Sigmoid colon (tissue), 7 donors: Measurements from ENCODE around the gene SSBP3. TPM values are rescaled to one million over a fixed set of nuclear protein-coding genes. Genes with fewer than 3 reads are reported as not detected.

ENCODE experiments used
- DNase-seq: peaks from one replicate; pipeline ENCODE4 v3.0.0-alpha.2; 2019
- H3K27ac ChIP-seq, 4 donors: fragments of 200-600 bp; sonication (generic); one replicate each; pipeline ENCODE4 v1.5.1; 2016 to 2019; ENCODE audit warnings: mild to moderate bottlenecking in 1 of 4
- H3K27me3 ChIP-seq, 3 donors: fragments of 200-600 bp; sonication (generic); one replicate each; pipeline ENCODE4 v1.5.1; 2019; ENCODE audit warnings: mild to moderate bottlenecking in 1 of 3
- H3K36me3 ChIP-seq, 4 donors: fragments of 200-600 bp; sonication (generic); one replicate each; pipeline ENCODE4 v1.5.1; 2016 to 2019
- H3K4me1 ChIP-seq, 4 donors: fragments of 200-600 bp; sonication (generic); one replicate each; pipeline ENCODE4 v1.5.1; 2017 to 2019
- H3K4me3 ChIP-seq, 4 donors: fragments of 200-600 bp; sonication (generic); one replicate each; pipeline ENCODE4 v1.5.1; 2017 to 2019; ENCODE audit warnings: mild to moderate bottlenecking in 2 of 4, moderate library complexity in 1 of 4
- H3K9me3 ChIP-seq, 4 donors: fragments of 200-600 bp in 3 of 4; sonication (generic) in 3 of 4; one replicate each; pipeline versions ENCODE4 v1.5.1 to v1.6.1; 2013 to 2019
- CTCF ChIP-seq, 4 experiments: fragments of 450-650 bp in 3 of 4; fragments of 200-600 bp in 1 of 4; IDR thresholded peaks; one replicate each; pipeline ENCODE4 v1.5.1; 2016 to 2019; ENCODE audit warnings: antibody characterized with exemption in 4 of 4, mild to moderate bottlenecking in 3 of 4, moderate library complexity in 2 of 4
- EP300 ChIP-seq, 4 donors: sonication (generic); formaldehyde crosslinking; IDR thresholded peaks; one replicate each; pipeline ENCODE4 v1.6.1; 2017; ENCODE audit warnings: antibody characterized with exemption in 4 of 4
- POLR2A ChIP-seq, 2 donors: fragments of 450-650 bp; IDR thresholded peaks; one replicate each; pipeline ENCODE4 v1.6.1; 2016; ENCODE audit warnings: antibody characterized with exemption in 2 of 2, mild to moderate bottlenecking in 2 of 2, moderate library complexity in 2 of 2
- POLR2AphosphoS5 ChIP-seq, 4 donors: sonication (generic); formaldehyde crosslinking; IDR thresholded peaks; one replicate each; pipeline ENCODE4 v1.6.1; 2017; ENCODE audit warnings: antibody characterized with exemption in 4 of 4
- WGBS, 2 donors: extraction: QIAGEN DNeasy Blood & Tissue Kit; methylation state at CpG; one replicate each; pipeline ENCODE4 v1.1.7; 2013; 5-methylcytosine and 5-hydroxymethylcytosine counted together
- intact Hi-C: fragments of 100-400 bp; cut with DNase I; formaldehyde crosslinking; loops from one replicate; pipeline ENCODE4 v1.15.1; 2023
- polyA plus RNA-seq, 3 donors: library from polyadenylated mRNA; stranded (reverse); fragments of 200-250 nt; gene quantifications; one replicate each; pipeline ENCODE4 v1.2.3, GENCODE V29; 2013
- total RNA-seq, 4 donors: library from RNA; depleted of rRNA; stranded (reverse); fragments of >200 nt; gene quantifications; one replicate each; pipeline ENCODE4 v1.1.0, GENCODE V29; 2016
- donor health status: healthy with polysubstance abuse.
- donor health status: Bipolar disorder and iron deficiency.
- donor health status: healthy.

The SSBP3 gene
- total and polyA plus RNA-seq, 7 donors, result 27.4 to 62.5 (median 38.5) TPM

- Histone ChIP-seq H3K4me3 (peak overlapping the region in 3 of 4 donors; percentile 5 to 22 (median 5)), H3K36me3 (no peaks in the 10 kb centered on the region), H3K27ac (peak overlapping the region; percentile 88 to 95 (median 92)), H3K27me3 (no peaks in the 10 kb centered on the region), H3K4me1 (peaks cover 0 to 85% (median 84%) of the 10 kb centered on the region in 4 donors), H3K9me3 (no peaks in the 10 kb centered on the region)
- TF ChIP-seq POLR2A (IDR thresholded peaks at IDR 0.05) (no peak), EP300 (IDR thresholded peaks at IDR 0.05) (peak in 1 of 4 donors; percentile 78), POLR2AphosphoS5 (IDR thresholded peaks at IDR 0.05) (peak; percentile 83 to 91 (median 84)), CTCF (IDR thresholded peaks at IDR 0.05) (peak in 3 of 4 experiments; percentile 20 to 72 (median 62))
- WGBS, 2 donors, result 73 to 82% methylated on average over 22 of the region's 22 CpGs
- intact Hi-C loops, result loop anchor here (1.0 to 5.0 kb wide), 7 partner anchors 64 to 274 kb away; partner anchors contain the start of genes ACOT11, CYB5RL, MRPL37 and SSBP3
- DNase-seq, result peak; percentile 96
Observed at GRCh38 chr1:54273092-54273794, 133.0 kb downstream of the SSBP3 start.

GRCh38 chr1:54272772-54273091 lies 133.5 kb downstream of the SSBP3 start:
- Histone ChIP-seq H3K27ac (peak overlapping the region; percentile 88 to 95 (median 92)), H3K4me3 (peak overlapping the region in 1 of 4 donors; percentile 22), H3K27me3 (no peaks in the 10 kb centered on the region), H3K9me3 (no peaks in the 10 kb centered on the region), H3K4me1 (peaks cover 0 to 85% (median 83%) of the 10 kb centered on the region in 4 donors), H3K36me3 (no peaks in the 10 kb centered on the region)
- 77 to 86% methylated on average over 4 of the region's 4 CpGs for WGBS, 2 donors
- TF ChIP-seq EP300 (IDR thresholded peaks at IDR 0.05), result no peak
- DNase-seq, result no peak
- intact Hi-C loops, result loop anchor here (1.0 to 5.0 kb wide), 7 partner anchors 65 to 275 kb away; partner anchors contain the start of genes ACOT11, CYB5RL, MRPL37 and SSBP3

- TF ChIP-seq CTCF (IDR thresholded peaks at IDR 0.05), result no peak
- TF ChIP-seq EP300 (IDR thresholded peaks at IDR 0.05), result no peak
- no peak for TF ChIP-seq POLR2AphosphoS5 (IDR thresholded peaks at IDR 0.05)
- TF ChIP-seq POLR2A (IDR thresholded peaks at IDR 0.05), result no peak
- 85% methylated on average over 2 of the region's 2 CpGs for WGBS, 2 donors
- Histone ChIP-seq H3K4me3 (no peak overlapping the region), H3K9me3 (no peaks in the 10 kb centered on the region), H3K27ac (peak overlapping the region; percentile 88 to 95 (median 92)), H3K27me3 (no peaks in the 10 kb centered on the region), H3K4me1 (peaks cover 0 to 79% (median 77%) of the 10 kb centered on the region in 4 donors), H3K36me3 (no peaks in the 10 kb centered on the region)
- intact Hi-C loops, result loop anchor here (5.0 kb wide), 5 partner anchors 65 to 275 kb away; partner anchors contain the start of genes ACOT11, CYB5RL, MRPL37 and TCEANC2
- DNase-seq, result no peak
Observed at GRCh38 chr1:54272134-54272533, 134.1 kb downstream of the SSBP3 start.

GRCh38 chr1:54271341-54271740 lies 134.9 kb downstream of the SSBP3 start:
- peak overlapping the region; percentile 88 to 95 (median 92) for H3K27ac ChIP-seq
- intact Hi-C loops, result loop anchor here (5.0 kb wide), 5 partner anchors 66 to 276 kb away; partner anchors contain the start of genes ACOT11, CYB5RL, MRPL37 and TCEANC2
- no peaks in the 10 kb centered on the region for H3K9me3 ChIP-seq
- H3K27me3 ChIP-seq, result no peaks in the 10 kb centered on the region
- TF ChIP-seq POLR2A (IDR thresholded peaks at IDR 0.05), result no peak
- no peak for TF ChIP-seq POLR2AphosphoS5 (IDR thresholded peaks at IDR 0.05)
- TF ChIP-seq CTCF (IDR thresholded peaks at IDR 0.05), result no peak
- TF ChIP-seq EP300 (IDR thresholded peaks at IDR 0.05), result no peak
- H3K4me3 ChIP-seq, result no peak overlapping the region
- 89 to 91% methylated on average over 10 of the region's 10 CpGs for WGBS, 2 donors
- no peaks in the 10 kb centered on the region for H3K36me3 ChIP-seq
- no peak for DNase-seq
- peaks cover 0 to 73% (median 70%) of the 10 kb centered on the region in 4 donors for H3K4me1 ChIP-seq

GRCh38 chr1:54270543-54270942 lies 135.7 kb downstream of the SSBP3 start:
- intact Hi-C loops, result loop anchor here (5.0 kb wide), 5 partner anchors 67 to 277 kb away; partner anchors contain the start of genes ACOT11, CYB5RL, MRPL37 and TCEANC2
- H3K4me1 ChIP-seq, result peaks cover 0 to 65% (median 62%) of the 10 kb centered on the region in 4 donors
- WGBS, 2 donors, result 77 to 88% methylated on average over 7 of the region's 7 CpGs

More at GRCh38 chr1:54270543-54270942, 135.7 kb downstream of the SSBP3 start:
- no peak overlapping the region for H3K4me3 ChIP-seq
- no peak for DNase-seq
- no peaks in the 10 kb centered on the region for H3K27me3 ChIP-seq
- H3K36me3 ChIP-seq, result no peaks in the 10 kb centered on the region
- TF ChIP-seq POLR2A (IDR thresholded peaks at IDR 0.05) (no peak), CTCF (IDR thresholded peaks at IDR 0.05) (no peak), POLR2AphosphoS5 (IDR thresholded peaks at IDR 0.05) (no peak), EP300 (IDR thresholded peaks at IDR 0.05) (no peak)
- peak overlapping the region; percentile 88 to 95 (median 92) for H3K27ac ChIP-seq
- no peaks in the 10 kb centered on the region for H3K9me3 ChIP-seq
